HS-27A (cell line): ENCODE measurements around the gene APH1A.
"Not testable (repeated sequence)": the region's sequence is repeated elsewhere in the genome, so short reads cannot be mapped to it uniquely, and the experiment has no call there.

Experiments
- DNase-seq: peaks from one replicate; pipeline ENCODE4 v3.0.0-alpha.2; 2012; ENCODE audit warnings: low read depth, missing footprints

Gene APH1A

GRCh38 chr1:150267896-150268295 lies 920 bp downstream of the APH1A start:
- no peak for DNase-seq

GRCh38 chr1:150263549-150263948 lies 5.3 kb downstream of the APH1A start:
- no peak for DNase-seq

- no peak for DNase-seq
Observed at GRCh38 chr1:150262388-150263320, 6.2 kb downstream of the APH1A start.

- DNase-seq: no peak
Observed at GRCh38 chr1:150261367-150261766, 7.4 kb downstream of the APH1A start.

GRCh38 chr1:150259758-150260669 lies 8.8 kb downstream of the APH1A start:
- no peak for DNase-seq

GRCh38 chr1:150259217-150259616 lies 9.6 kb downstream of the APH1A start:
- no peak for DNase-seq

- DNase-seq: no peak
Observed at GRCh38 chr1:150257624-150258585, 10.9 kb downstream of the APH1A start, which contains the start of gene CA14. CA14 (plus strand) TSS chr1:150257774; CDS start chr1:150258129, 355 bp downstream.

GRCh38 chr1:150256554-150257341 lies 12.1 kb downstream of the APH1A start:
- DNase-seq: no peak

GRCh38 chr1:150256198-150256553 lies 12.6 kb downstream of the APH1A start:
- no peak for DNase-seq

- DNase-seq: no peak
Observed at GRCh38 chr1:150249936-150250335, 18.9 kb downstream of the APH1A start.

GRCh38 chr1:150243003-150243402 lies 25.8 kb downstream of the APH1A start:
- no peak for DNase-seq

GRCh38 chr1:150237746-150238145 lies 31.1 kb downstream of the APH1A start:
- DNase-seq: no peak

- not testable (repeated sequence) for DNase-seq
Observed at GRCh38 chr1:150237176-150237575, 31.6 kb downstream of the APH1A start.

- DNase-seq: no peak
Observed at GRCh38 chr1:150236614-150237100, 32.2 kb downstream of the APH1A start.

GRCh38 chr1:150235852-150236613 lies 32.8 kb downstream of the APH1A start, which contains the start of gene ANP32E:
ANP32E (minus strand) TSS chr1:150236112; CDS start chr1:150235786, 326 bp downstream.
- DNase-seq: peak; percentile 98

GRCh38 chr1:150235294-150235851 lies 33.4 kb downstream of the APH1A start:
- DNase-seq: no peak

- peak; percentile 55 for DNase-seq
Observed at GRCh38 chr1:150234566-150235293, 34.1 kb downstream of the APH1A start.

- no peak for DNase-seq
Observed at GRCh38 chr1:150234309-150234565, 34.6 kb downstream of the APH1A start.
